Lower leg skin (tissue), 4 donors: ENCODE results near the gene AKT3. TPM values are rescaled to one million over a fixed set of nuclear protein-coding genes. Genes with fewer than 3 reads are reported as not detected.

Source experiments
- DNase-seq, 2 donors: peaks; one replicate each; pipeline ENCODE4 v3.0.0-alpha.2; 2019; ENCODE audit warnings: low spot score in 2 of 2
- H3K4me3 ChIP-seq: fragments of 200-600 bp; sonication (generic); 2 replicates; pipeline ENCODE4 v1.5.1; 2017; ENCODE audit warnings: mild to moderate bottlenecking, low read depth; ENCODE audit not compliant: poor library complexity, severe bottlenecking
- POLR2A ChIP-seq, 2 donors: fragments of 450-650 bp; IDR thresholded peaks; one replicate each; pipeline ENCODE4 v1.6.1; 2016 to 2017; ENCODE audit warnings: antibody characterized with exemption in 2 of 2, mild to moderate bottlenecking in 1 of 2, moderate library complexity in 1 of 2
- WGBS, 2 donors: methylation state at CpG; one replicate each; pipeline ENCODE4 v1.1.5; 2018; 5-methylcytosine and 5-hydroxymethylcytosine counted together
- intact Hi-C: fragments of 100-400 bp; cut with DNase I; formaldehyde crosslinking; loops from one replicate; pipeline ENCODE4 v1.15.0; 2023; ENCODE audit warnings: low total_unique reads
- total RNA-seq, 4 donors: library from RNA; depleted of rRNA; stranded (reverse); fragments of >200 nt; gene quantifications; one replicate each; pipeline ENCODE4 v1.1.0, GENCODE V29; 2016
- TF ChIP-seq, protein P1 (sequence below), 3 donors: fragments of 450-650 bp; IDR thresholded peaks; one replicate each; pipeline ENCODE4 v1.5.1; 2016; ENCODE audit warnings: antibody characterized with exemption in 3 of 3, mild to moderate bottlenecking in 3 of 3, moderate library complexity in 2 of 3

Gene AKT3
- total RNA-seq, 4 donors from 2014 or later, result 7.8 to 16.3 (median 10.4) TPM

GRCh38 chr1:243462929-243463697 lies 386.9 kb downstream of the AKT3 start:
- DNase-seq, result no peak
- TF ChIP-seq, protein P1, sequence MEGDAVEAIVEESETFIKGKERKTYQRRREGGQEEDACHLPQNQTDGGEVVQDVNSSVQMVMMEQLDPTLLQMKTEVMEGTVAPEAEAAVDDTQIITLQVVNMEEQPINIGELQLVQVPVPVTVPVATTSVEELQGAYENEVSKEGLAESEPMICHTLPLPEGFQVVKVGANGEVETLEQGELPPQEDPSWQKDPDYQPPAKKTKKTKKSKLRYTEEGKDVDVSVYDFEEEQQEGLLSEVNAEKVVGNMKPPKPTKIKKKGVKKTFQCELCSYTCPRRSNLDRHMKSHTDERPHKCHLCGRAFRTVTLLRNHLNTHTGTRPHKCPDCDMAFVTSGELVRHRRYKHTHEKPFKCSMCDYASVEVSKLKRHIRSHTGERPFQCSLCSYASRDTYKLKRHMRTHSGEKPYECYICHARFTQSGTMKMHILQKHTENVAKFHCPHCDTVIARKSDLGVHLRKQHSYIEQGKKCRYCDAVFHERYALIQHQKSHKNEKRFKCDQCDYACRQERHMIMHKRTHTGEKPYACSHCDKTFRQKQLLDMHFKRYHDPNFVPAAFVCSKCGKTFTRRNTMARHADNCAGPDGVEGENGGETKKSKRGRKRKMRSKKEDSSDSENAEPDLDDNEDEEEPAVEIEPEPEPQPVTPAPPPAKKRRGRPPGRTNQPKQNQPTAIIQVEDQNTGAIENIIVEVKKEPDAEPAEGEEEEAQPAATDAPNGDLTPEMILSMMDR (IDR thresholded peaks at IDR 0.05), result no peak
- TF ChIP-seq POLR2A (IDR thresholded peaks at IDR 0.05), result no peak
- intact Hi-C loops, result no loop called here
- 94% methylated on average over 1 of the region's 1 CpG for WGBS, 2 donors
- no peak overlapping the region for H3K4me3 ChIP-seq

- TF ChIP-seq, protein P1 (IDR thresholded peaks at IDR 0.05), result no peak
- intact Hi-C loops, result no loop called here
- no peak for DNase-seq
- no peak overlapping the region for H3K4me3 ChIP-seq
- 93 to 97% methylated on average over 4 of the region's 4 CpGs for WGBS, 2 donors
Observed at GRCh38 chr1:243461700-243462099, 388.3 kb downstream of the AKT3 start.

DNA sequence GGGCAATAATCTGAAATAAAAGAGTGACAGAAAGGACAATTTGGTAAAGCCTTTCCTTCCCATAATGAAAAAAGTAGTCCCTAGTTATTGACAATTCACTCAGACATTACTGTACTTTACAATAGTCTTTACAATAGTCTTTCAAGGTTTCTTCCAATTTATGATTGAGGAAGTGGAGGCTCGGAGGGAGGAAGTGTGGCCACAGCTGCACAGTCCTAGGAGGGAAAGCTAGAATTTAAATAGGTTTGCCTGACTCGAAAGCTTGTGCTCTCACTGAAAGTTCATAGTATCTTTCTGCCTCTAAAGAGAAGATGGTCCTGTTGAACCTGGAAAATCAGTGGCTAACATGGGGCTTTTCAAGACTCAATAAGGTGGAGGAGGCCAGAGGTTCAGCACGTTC lies 391.0 kb downstream of the AKT3 start:
- intact Hi-C loops, result no loop called here
- WGBS, 2 donors, result 80 to 83% methylated on average over 3 of the region's 3 CpGs
- no peak for DNase-seq
- no peak overlapping the region for H3K4me3 ChIP-seq
- TF ChIP-seq, protein P1 (IDR thresholded peaks at IDR 0.05), result no peak
- TF ChIP-seq POLR2A (IDR thresholded peaks at IDR 0.05), result no peak

GRCh38 chr1:243457363-243457982 lies 392.6 kb downstream of the AKT3 start:
- DNase-seq, result no peak
- TF ChIP-seq, protein P1 (IDR thresholded peaks at IDR 0.05), result no peak
- no peak for TF ChIP-seq POLR2A (IDR thresholded peaks at IDR 0.05)
- intact Hi-C loops, result no loop called here
- WGBS, 2 donors, result 95 to 97% methylated on average over 9 of the region's 9 CpGs
- no peak overlapping the region for H3K4me3 ChIP-seq

GRCh38 chr1:243455760-243456651 lies 394.0 kb downstream of the AKT3 start:
- DNase-seq, result no peak
- TF ChIP-seq, protein P1 (IDR thresholded peaks at IDR 0.05), result no peak
- no peak for TF ChIP-seq POLR2A (IDR thresholded peaks at IDR 0.05)
- no peak overlapping the region for H3K4me3 ChIP-seq
- intact Hi-C loops, result no loop called here
- 94 to 96% methylated on average over 11 of the region's 11 CpGs for WGBS, 2 donors
